DMS114 treated with DMSO at 0.1 percent for 48 hours (cell line): ENCODE measurements around the gene EXOSC7.

Source experiments
- DNase-seq: peaks from one replicate; lab custom pipeline; 2025; ENCODE audit not compliant: unreplicated experiment; lab: John Stamatoyannopoulos, UW

The EXOSC7 gene

GRCh38 chr3:45021524-45022297 is 45.7 kb downstream of the EXOSC7 start:
- DNase-seq = no peak

DNA sequence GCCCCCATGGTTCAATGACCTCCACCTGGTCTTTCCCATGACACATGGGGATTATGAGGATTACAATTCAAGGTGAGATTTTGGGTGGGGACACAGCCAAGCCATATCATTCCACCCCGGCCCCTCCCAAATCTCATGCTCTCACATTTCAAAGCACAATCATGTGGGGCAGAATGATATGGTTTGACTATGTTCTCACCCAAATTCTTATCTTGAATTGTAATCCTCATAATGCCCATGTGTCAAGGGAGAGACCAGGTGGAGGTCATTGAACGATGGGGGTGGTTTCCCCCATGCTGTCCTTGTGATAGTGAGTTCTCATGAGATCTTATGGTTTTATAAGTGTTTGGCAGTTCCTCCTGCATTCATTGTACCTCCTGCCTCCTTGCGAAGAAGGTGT is 47.6 kb downstream of the EXOSC7 start:
- DNase-seq = no peak

DNA sequence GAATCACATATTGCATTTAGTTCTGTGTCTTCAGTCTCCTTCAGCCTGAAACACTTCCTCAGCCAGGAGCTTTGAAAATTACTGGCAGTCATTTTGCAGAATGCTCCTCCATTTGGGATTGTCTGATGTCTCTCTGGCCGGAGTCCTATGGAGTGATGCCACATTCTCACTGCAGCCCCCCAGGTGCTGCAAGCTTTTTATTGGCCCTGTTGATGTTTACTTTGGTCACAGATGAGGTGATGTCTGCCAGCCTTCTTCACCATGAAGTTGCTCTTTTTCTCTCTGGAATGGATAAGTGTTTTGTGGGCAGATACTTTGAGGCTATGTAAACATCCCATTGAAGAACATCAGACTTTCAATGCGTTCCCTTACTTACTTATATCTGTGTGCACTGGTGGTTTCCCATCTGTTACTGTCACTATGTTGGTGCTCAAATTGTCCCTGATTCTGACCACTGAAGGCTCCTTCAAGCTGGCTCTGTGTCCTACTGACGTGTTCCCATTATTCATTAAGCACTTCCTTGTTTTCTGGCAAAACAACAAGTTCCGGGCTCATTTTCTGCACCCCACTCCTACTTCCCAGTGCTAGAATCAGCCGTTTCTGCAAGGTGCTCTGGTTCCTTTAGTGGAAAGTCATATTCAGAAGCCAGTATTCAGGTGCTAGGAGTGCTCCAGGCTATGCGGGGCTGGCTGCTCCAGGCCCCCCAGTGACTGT is 48.7 kb downstream of the EXOSC7 start:
- DNase-seq = no peak

GRCh38 chr3:45026038-45026437 is 50.0 kb downstream of the EXOSC7 start, which contains the start of gene CLEC3B:
Gene CLEC3B (plus strand): TSS chr3:45026303. CDS start chr3:45026363, 60 bp downstream.
- DNase-seq = no peak

DNA sequence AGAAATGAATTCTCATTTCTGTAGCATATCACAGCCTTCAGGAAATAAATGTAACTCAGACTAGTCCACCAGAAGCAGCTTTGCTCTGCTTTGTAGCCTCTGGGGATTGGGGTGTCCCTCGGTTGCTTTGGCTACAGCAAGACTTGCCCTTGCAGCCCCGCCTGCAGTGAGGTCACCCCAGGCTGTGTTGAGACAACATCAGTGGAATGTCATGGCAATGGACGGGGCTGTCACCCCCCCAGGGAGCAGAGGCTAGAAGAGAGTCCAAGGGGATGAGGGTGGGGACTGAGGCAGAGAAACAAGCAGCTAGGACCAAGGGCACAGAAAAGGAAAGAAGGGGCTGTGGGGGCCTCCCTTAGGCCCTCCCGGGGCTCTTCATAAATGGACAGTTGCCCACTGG is 50.9 kb downstream of the EXOSC7 start:
- no peak for DNase-seq

DNA sequence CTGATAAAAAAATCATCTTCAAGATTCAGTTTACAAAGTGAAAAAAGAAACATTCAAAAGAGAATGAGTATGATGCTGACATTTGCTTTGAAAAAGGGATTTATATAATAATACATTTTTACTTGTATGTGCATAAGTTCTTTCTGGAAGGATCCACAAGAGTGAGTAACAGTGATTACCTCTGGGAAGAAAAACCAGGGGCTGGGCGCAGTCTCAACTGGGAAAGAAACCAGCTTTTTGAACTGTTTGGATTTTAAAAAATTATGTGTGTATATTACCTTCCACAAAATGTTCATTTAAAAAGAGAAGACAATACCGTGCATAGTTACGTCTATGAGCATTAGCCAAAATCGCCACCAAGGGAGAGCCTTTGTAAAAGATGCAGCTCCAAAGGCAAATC is 51.4 kb downstream of the EXOSC7 start:
- no peak for DNase-seq

GRCh38 chr3:45029216-45029615 is 53.2 kb downstream of the EXOSC7 start:
- DNase-seq = no peak

- no peak for DNase-seq
Measured at GRCh38 chr3:45029661-45030060, 53.6 kb downstream of the EXOSC7 start.

DNA sequence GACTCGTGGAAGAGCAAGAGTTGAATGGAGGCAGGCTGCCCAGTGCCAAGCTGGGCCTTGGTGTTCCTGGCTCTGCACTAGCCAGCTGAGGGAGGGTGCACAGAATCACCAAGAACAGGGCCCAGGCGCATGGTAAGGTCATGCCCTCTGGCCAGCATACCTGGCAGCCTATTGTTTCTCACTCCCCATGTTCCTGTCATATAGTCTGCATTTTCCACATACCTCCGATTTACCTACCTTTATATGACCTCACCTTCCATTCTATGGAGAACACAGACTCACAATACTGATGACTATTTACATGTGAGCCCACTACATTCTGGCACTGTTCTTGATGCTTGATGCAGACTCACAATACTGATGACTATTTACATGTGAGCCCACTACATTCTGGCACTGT is 55.5 kb downstream of the EXOSC7 start:
- no peak for DNase-seq

GRCh38 chr3:45032113-45032512 is 56.1 kb downstream of the EXOSC7 start:
- DNase-seq = no peak

DNA sequence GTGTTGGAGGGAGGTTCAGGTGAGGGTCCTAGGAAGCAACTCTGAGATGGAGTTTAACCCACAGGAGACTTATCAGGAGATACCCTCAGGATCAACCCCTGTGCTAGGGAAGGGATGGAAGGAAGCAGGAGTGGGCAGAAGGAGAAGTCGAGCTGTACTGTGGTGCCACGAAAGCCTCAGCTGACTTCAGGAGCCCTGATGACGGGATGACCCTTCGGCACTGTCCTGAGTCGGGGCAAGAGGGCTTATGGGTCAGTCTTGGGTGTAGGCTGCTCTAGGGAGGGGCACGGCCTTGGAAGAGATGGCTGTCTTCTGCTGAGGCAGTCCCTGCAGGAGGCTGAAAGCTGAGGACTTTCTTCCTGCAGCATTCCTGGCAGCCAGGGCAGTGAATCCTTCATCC is 57.7 kb downstream of the EXOSC7 start:
- no peak for DNase-seq

DNA sequence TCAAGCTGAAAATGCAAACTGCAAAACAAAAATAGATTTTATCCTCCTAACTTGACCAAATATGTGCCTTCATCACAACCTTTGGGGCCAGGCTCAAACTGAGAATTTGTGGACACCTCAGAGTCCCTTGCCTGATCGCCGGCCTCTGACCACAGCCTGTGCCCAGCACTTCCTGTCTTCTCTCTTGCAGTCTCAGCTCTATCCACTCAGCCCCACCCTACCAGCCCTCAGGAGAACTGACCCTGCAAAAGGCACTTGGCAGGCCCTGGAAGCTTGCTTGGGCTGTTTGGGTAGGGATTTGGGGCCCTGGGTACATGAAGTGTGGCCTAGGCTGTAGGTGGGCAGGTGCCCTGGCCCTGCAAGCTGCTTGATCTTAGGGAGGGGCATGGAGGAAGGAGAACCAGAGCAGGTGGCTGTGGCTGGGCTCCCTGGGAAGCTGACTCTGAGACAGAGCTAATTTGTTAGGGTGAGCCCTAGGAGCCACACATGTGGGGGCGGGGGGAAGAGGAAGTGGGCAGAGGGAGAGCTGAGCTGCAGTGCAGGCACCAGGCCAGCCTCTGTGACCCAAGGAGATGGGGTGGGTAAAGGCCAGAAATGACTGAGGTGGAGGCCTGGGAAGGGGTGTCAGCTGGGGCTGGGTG is 58.7 kb downstream of the EXOSC7 start:
- no peak for DNase-seq

DNA sequence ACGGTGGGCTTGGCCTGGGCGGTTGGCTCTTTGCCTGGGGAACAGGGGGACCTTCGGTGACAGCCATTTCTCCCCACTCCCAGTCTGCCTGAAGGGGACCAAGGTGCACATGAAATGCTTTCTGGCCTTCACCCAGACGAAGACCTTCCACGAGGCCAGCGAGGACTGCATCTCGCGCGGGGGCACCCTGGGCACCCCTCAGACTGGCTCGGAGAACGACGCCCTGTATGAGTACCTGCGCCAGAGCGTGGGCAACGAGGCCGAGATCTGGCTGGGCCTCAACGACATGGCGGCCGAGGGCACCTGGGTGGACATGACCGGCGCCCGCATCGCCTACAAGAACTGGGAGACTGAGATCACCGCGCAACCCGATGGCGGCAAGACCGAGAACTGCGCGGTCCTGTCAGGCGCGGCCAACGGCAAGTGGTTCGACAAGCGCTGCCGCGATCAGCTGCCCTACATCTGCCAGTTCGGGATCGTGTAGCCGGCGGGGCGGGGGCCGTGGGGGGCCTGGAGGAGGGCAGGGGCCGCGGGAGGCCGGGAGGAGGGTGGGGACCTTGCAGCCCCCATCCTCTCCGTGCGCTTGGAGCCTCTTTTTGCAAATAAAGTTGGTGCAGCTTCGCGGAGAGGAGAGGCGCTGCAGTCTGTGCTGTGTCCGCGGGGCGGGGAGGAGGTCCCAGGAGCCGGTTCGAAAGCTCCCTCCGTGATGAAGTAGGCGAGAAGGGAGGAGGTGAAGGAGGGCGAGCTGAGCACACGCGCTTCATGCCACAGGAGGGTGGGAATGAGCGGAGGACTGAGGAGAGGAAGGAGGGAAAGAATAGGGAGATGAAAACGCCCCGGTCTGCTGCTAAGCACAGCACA is 59.6 kb downstream of the EXOSC7 start:
- DNase-seq = no peak

- DNase-seq = peak; percentile 89
Measured at GRCh38 chr3:45037720-45038455, 61.8 kb downstream of the EXOSC7 start.

DNA sequence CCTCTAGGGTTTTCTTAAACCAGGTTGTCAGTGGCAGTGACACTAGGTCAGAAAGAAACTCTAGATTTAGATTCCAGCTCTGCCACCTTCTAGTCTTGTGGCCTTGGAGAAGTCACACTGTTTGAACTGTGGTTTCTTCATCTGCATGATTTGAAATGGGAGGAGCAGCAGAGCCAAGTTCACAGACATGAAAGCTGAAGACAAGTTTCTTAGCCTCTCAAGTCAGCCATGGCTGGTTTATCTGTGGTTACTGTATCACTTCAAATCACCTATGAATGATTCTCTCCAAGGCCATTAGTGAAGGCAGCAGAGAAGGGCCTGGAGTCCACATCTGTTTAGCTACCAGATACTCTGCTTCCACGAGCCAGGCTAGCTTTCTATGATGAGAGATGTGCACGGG is 65.6 kb downstream of the EXOSC7 start:
- DNase-seq = no peak

DNA sequence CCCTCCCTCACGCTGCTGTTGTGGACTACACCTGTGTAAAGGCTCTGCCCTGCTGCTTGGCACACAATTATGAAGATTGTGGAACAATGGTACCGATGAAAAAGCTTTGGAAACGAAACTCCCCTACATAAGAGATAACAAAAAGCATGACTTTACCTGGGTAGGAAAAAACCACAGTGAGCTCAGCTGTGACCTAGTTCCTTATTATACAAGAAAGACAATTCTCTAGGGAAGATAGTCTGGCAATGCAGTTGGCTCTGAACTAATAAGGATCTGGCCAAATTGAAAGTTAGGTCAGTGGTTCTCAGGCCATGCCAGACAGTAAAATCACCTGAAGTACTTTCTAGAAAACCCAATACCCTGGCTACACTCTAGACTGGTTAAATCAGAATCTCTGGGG is 66.1 kb downstream of the EXOSC7 start:
- no peak for DNase-seq

GRCh38 chr3:45043728-45044299 is 67.8 kb downstream of the EXOSC7 start:
- no peak for DNase-seq

DNA sequence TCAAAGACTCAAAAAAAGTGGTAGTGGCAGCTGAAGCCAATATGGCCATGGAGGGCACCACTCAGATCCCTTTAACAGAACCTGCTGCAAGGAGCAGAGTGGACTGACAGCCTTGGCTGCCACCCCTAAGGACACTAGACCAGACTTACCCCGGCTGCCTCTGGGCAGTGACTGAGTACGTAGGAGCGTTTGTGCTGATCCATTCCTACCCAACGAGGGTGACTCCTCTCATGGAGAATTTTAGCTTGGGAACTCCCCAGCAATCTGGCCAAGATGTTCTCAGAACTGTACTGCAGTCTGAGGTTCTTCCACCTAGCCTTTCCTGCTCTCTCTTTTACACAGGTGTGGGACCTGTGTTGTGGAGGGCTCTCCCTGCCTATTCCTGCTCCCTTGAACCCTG is 72.2 kb downstream of the EXOSC7 start:
- no peak for DNase-seq

DNA sequence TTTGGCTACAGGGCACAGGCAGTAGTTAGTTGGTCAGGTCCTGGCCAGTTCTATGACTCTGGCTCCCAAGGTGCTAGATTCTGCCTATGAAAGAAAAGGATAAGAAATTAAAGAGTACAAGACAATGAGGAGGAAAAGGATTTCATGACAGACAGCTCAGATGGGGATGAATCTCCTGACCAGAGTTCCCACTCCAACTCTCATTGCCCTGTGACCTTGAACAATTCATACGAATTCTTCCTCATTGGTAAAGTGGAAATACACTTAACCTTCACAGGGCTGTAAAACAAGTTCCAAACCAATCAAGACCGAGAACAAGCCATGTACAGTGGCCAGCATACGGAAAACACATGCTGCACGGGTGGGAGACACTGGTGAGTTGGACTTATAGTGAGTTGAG is 73.8 kb downstream of the EXOSC7 start:
- no peak for DNase-seq

- no peak for DNase-seq
Measured at GRCh38 chr3:45051685-45052084, 75.6 kb downstream of the EXOSC7 start.
